DMS79 (cell line): ENCODE data around the gene EXPH5.
A peak's percentile ranks its signal among the peaks of the same experiment; 100 is the strongest.
"Not testable (repeated sequence)": the region's sequence is repeated elsewhere in the genome, so short reads cannot be mapped to it uniquely, and the experiment has no call there.

Experiments used
- DNase-seq: peaks from one replicate; lab custom pipeline; 2025; lab: John Stamatoyannopoulos, UW

EXPH5 gene

GRCh38 chr11:108593214-108593922 is at the start of gene EXPH5:
Gene EXPH5 (minus strand): TSS chr11:108593768. CDS start chr11:108593536, 232 bp downstream.
- DNase-seq = peak; percentile 100

DNA sequence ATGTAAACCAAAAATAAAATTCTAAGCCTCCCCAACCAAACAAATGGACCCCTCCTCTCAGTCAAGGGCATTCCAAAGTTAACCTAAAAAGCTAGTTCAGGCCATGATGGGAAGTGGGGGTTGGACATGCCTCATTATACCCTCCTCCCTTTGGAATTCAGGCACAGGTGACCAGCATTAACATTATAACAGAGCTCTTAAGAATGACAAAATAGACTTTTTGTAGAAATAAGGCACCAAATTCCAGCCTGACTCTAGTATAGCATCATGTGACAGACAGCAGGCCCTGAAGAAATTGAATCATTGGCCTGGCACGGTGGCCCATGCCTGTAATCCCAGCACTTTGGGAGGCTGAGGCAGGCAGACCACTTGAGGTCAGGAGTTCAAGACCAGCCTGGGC is 48.2 kb upstream of the EXPH5 start:
- not testable (repeated sequence) for DNase-seq

DNA sequence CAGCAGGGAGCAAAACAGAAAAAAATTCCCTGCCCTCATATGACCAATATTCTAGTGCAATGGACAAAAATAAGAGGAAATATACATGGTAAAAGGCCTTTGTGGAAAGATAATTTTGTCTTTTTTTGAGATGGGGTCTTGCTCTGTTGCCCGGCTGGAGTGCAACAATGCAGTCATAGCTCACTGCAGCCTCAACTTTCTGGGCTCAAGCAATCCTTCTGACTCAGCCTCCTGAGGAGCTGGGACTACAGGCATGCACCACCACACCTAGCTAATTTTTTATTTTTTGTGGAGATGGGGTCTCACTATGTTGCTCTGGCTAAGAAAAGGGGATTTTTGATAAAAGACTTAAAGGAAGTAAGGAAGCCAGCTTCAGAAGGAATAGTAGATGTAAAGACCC is 45.6 kb upstream of the EXPH5 start:
- DNase-seq = no peak

DNA sequence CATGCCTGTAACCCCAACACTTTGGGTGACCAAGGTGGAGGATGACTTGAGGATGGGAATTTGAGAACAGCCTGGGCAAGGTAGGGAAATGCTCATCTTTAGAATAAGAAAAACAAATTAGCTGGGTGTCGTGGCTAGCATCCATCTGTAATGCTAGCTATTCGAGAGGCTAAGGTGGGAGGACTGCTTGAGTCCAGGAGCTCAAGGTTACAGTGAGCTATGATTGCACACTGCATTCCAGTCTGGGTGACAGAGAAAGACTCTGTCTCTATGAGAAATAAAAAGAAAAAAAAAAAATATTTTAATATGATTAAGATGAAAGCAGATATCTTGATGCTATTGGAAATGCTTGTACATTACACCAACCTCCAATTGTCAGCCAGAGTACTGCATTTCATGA is 42.7 kb upstream of the EXPH5 start:
- no peak for DNase-seq

GRCh38 chr11:108635106-108635505 is 41.5 kb upstream of the EXPH5 start:
- no peak for DNase-seq

GRCh38 chr11:108632041-108632704 is 38.6 kb upstream of the EXPH5 start:
- DNase-seq = no peak

DNA sequence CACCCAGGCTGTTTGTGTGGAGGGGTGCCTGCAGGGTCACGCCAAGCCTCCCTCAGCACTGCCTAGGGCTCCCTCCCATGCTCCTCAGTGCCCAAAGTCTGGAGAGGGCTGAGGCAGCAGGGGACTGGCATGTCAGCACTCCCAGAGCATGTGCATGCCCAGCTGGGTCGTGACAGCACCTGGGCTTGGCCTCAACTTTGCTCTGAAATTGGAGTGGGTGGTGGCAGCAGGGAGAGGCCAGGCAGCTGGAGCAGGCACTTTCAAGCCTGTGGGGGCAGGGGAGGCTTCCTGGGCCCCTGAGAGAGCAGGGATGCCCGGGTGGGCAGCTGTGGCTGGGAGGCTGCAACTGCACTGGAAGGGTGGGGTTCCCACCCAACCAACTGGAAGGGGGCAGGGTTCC is 35.7 kb upstream of the EXPH5 start:
- DNase-seq = no peak

- no peak for DNase-seq
Measured at GRCh38 chr11:108628812-108629211, 35.2 kb upstream of the EXPH5 start.

GRCh38 chr11:108628326-108628725 is 34.8 kb upstream of the EXPH5 start:
- DNase-seq = no peak

- no peak for DNase-seq
Measured at GRCh38 chr11:108624196-108624925, 30.8 kb upstream of the EXPH5 start.

DNA sequence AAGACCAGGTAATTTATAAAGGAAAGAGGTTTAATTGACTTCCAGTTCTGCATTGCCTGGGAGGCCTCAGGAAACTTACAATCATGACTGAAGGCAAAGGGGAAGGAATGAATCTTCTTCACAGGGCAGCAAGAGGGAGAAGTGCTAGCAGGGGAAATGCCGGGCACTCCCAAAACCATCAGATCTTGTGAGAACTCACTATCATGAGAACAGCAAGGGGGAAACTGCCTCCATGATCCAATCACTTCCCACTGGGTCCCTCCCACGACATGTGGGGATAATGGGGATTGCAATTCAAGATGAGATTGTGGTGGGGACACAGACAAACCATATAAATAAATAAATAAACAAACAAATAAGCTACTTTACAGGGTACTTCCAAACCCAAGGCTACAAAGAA is 28.8 kb upstream of the EXPH5 start:
- DNase-seq = no peak

DNA sequence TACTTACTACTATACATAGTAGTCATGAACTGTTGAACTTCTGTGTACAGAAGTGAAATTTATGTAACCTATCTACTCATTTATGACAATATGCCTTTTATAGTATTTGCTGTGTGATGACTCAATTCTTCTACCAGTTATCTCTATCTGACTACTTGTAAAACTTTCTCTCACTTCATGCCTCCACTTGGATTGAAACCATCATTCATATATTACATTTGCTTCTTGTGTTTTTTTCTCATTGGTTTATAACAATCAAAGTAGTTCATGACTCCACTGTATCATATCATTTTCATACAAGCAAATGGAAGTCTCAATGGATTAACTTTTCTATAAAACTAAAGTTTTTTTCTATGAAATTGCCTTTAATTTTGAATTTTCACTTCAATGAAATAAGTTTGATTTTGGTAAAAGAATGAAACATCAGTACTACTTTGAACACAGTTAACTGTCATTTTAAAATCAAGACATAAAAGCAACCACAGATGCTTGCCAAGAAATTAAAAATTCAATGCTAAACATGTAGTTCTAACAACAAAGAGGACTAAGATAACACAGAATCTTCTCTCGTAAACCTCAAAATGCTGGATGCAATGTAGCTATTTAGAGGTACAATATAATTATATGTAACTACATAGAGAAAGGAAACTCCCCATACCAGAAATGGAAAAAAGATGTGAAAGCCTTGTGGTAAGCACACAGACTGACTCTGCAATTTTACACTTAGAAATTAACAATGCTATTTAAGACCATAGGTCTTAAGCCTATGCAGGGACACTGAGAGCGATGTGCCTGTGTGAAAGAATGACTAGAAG is 27.6 kb upstream of the EXPH5 start:
- no peak for DNase-seq

DNA sequence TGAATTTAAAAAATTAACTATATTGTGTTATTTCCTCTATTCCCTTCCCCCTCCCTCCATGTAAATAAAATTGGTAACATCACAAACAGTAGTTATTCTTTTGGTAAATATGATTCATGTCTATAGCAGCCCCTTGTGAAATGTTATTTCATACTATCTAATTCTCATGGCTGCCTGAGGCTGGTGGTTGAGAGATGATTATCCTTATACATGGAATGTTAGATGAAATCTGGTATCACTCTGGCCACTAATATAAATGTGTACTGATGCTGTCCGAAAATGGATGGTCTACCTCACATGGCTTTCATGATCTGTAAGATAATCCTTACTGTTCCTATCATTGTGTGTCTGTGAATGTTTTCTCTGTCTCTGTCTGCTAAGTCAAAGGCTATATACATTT is 25.0 kb upstream of the EXPH5 start:
- DNase-seq = no peak

DNA sequence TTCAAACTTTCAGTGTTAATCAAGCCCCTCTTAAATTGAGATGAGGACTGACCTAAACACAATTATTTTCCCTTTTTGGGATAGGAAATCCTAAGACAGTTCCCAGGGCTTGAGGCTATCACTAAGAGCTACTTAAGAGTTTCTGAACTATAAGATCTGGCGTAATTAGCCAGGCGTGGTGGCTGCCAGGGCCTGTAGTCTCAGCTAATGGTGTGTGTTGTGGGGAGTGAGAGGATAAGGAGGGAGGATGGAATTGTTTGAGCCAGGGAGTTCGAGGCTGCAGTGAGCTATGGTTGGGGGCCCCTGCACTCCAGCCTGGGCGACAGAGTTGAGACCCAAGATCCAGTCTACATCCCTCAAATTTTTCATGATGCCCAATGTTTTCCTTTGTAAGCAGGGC is 23.5 kb upstream of the EXPH5 start:
- no peak for DNase-seq

DNA sequence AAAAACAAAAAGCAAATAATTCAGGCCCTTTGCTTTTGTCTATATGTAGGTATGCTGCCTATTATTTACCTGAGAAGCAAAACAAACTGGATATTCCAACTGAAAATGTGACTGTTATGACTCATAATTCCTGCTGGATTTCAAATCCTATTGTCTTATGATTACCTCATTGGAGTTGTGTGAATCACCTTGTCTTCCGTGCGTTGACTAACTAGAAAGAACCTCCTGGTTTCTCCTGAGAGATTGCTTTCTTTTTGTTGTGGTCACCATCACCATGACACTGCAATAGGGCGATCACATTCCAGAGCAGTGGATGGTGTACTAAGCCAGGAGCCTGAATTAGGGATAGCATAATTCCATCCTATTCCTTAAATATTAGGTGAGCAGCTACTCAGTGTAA is 23.0 kb upstream of the EXPH5 start:
- DNase-seq = no peak

GRCh38 chr11:108614086-108614485 is 20.5 kb upstream of the EXPH5 start:
- DNase-seq = no peak

GRCh38 chr11:108609682-108610081 is 16.1 kb upstream of the EXPH5 start:
- DNase-seq = no peak

GRCh38 chr11:108608548-108608947 is 15.0 kb upstream of the EXPH5 start:
- DNase-seq = no peak

DNA sequence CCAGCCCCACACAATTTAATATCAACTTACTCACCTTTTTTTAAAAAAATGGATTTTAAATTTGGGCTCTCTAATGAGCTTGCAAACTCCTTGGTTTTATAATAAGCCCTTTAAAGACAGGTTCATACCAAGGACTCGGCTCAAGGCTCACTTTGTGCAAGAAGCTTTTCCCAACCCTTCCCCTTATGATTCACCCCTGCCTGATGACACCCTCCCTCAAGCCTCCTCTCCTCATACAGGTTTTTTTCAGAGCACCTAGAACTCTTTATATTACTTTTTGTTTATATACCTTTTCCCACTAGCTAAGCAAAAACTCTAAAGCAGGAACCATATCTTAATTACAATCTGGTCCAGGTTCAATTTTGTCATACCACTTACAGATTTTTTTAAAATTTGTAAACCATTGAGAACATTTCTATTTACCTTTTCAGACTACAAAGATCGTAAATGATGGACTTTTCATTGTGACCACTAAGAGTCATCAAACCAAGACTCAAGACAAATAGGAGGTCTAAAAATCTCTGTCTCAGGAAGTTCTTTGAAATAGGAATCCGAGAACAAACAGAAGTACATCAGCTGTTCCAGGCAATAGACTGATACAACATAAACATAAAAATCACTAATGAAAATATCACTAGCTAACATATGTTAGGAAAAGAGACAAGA is 13.1 kb upstream of the EXPH5 start:
- DNase-seq = no peak

- no peak for DNase-seq
Measured at GRCh38 chr11:108606070-108606469, 12.5 kb upstream of the EXPH5 start.

DNA sequence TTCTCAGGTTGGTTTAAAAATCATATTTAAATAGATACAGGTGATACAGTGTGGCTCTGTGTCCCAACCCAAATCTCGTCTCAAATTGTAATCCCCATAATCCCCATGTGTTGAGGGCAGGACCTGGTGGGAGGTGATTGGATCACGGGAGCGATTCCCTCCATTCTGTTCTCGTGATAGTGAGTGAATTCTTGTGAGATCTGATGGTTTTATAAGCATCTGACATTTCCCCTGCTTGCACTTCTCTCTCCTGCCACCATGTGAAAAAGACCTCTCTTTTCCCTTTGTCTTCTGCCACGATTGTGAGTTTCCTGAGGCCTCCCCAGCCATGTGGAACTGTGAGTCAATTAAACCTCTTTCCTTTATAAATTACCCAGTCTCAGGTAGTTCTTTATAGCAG is 9.2 kb upstream of the EXPH5 start:
- DNase-seq = not testable (repeated sequence)

DNA sequence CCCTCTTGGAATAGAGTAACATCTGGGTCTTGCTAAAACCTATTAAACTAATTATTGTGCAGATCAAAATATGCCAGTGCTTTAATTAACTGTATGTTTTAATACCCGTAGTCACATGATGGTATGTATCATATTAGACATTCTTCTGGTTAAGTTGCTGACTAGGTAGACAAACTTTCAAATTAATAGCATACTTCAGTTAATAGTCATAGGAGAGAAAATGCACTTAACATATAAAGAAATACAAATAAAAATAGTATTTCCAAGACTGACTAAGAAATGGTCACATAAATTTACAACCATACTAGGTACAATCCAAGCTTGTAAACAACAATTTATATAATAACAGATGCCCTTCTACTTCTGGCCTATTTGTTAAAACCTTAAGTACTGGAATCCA is 7.6 kb upstream of the EXPH5 start:
- no peak for DNase-seq
